Heart left ventricle (tissue), 16 donors: ENCODE measurements around the gene CRYBG1. TPM values are rescaled to one million over a fixed set of nuclear protein-coding genes. Genes with fewer than 3 reads are reported as not detected.

Experiments
- ATAC-seq, 4 donors: fragments of 200-7000 bp; cut with Tn5 transposase; one replicate each; pipeline ENCODE4 v1.9.1; 2020 to 2022; ENCODE audit warnings: moderate library complexity in 4 of 4, mild to moderate bottlenecking in 3 of 4, moderate number of reproducible peaks in 1 of 4
- DNase-seq, 5 donors: peaks; one replicate each; pipeline ENCODE4 v3.0.0-alpha.2; 2020
- H3K27ac ChIP-seq, 12 donors: fragments of 200-600 bp; sonication (generic) in 4 of 12; one replicate each; pipeline versions ENCODE4 v1.5.0 to v1.8.0; 2016 to 2022; ENCODE audit warnings: mild to moderate bottlenecking in 2 of 12
- H3K27me3 ChIP-seq, 9 donors: fragments of 200-600 bp; sonication (generic) in 2 of 9; one replicate each; pipeline versions ENCODE4 v1.5.1 to v1.8.0; 2016 to 2022; ENCODE audit warnings: mild to moderate bottlenecking in 3 of 9
- H3K36me3 ChIP-seq, 9 donors: fragments of 200-600 bp; sonication (generic) in 2 of 9; one replicate each; pipeline versions ENCODE4 v1.5.0 to v1.8.0; 2018 to 2022; ENCODE audit warnings: mild to moderate bottlenecking in 2 of 9
- H3K4me1 ChIP-seq, 12 donors: fragments of 200-600 bp; sonication (generic) in 4 of 12; one replicate each; pipeline versions ENCODE4 v1.5.0 to v1.8.0; 2016 to 2022; ENCODE audit warnings: mild to moderate bottlenecking in 3 of 12
- H3K4me3 ChIP-seq, 12 donors: fragments of 200-600 bp; sonication (generic) in 4 of 12; one replicate each; pipeline versions ENCODE4 v1.5.0 to v1.8.0; 2017 to 2022; ENCODE audit warnings: mild to moderate bottlenecking in 9 of 12, moderate library complexity in 4 of 12
- H3K9me3 ChIP-seq, 12 donors: fragments of 200-600 bp; sonication (generic) in 4 of 12; one replicate each; pipeline versions ENCODE4 v1.5.0 to v1.8.0; 2016 to 2022; ENCODE audit warnings: mild to moderate bottlenecking in 1 of 12
- POLR2A ChIP-seq, 2 donors: fragments of 450-650 bp; IDR thresholded peaks; one replicate each; pipeline ENCODE4 v1.6.1; 2017; ENCODE audit warnings: antibody characterized with exemption in 2 of 2, mild to moderate bottlenecking in 2 of 2, moderate library complexity in 2 of 2
- WGBS, 4 donors: extraction: QIAGEN DNeasy Blood & Tissue Kit in 2 of 4; methylation state at CpG; one replicate each; pipeline versions ENCODE4 v1.1.5 to v1.1.7; 2013 to 2018; 5-methylcytosine and 5-hydroxymethylcytosine counted together
- intact Hi-C, 10 donors: fragments of 100-400 bp; cut with DNase I; formaldehyde crosslinking; loops; one replicate each; pipeline versions ENCODE4 v1.11.1 to v1.14.2; 2022
- polyA plus RNA-seq, 2 donors: library from polyadenylated mRNA; stranded (reverse); fragments of 200-250 nt; gene quantifications; one replicate each; pipeline ENCODE4 v1.2.3, GENCODE V29; 2013
- total RNA-seq, 9 donors: library from RNA; depleted of rRNA in 2 of 9; stranded (reverse); fragments of >200 nt in 2 of 9; fragmentation: NEBNext Ultra II Directional in 3 of 9; extraction: Animal tissue kit (Norgen Biotek cat#: 25700) in 3 of 9; gene quantifications; one replicate each; pipeline versions ENCODE4 v1.1.0 to v1.2.4, GENCODE V29; 2016 to 2023
- TF ChIP-seq, protein P1 (sequence below), 12 donors: fragments of 200-600 bp; sonication (generic) in 4 of 12; IDR thresholded peaks; one replicate each; pipeline versions ENCODE4 v1.5.0 to v1.8.0; 2018 to 2022; ENCODE audit warnings: antibody characterized with exemption in 12 of 12, mild to moderate bottlenecking in 5 of 12
- donor health status: ischemic (EF 13 %, LVEDD 7.1; RV severe dilation, severe dysfunction).
- donor health status: healthy with polysubstance abuse.
- donor health status: DM: no; HTN: yes; CAD: no.
- donor health status: DM: no; HTN: no; CAD: no.
- donor health status: ischemic (EF 25% LVEDD 6.9; RV normal size, moderate dysfunction).
- donor health status: ischemic (EF 25% LVEDD 5.7; RV mildly dilated, moderate dysfunction).
- donor health status: healthy.
- donor health status: DM: yes; HTN: yes; CAD: no.
- donor health status: ischemic (EF 35%, LVEDD 5.7; RV mildly dilated, moderate dysfunction).
- donor health status: nonischemic (EF 11% LVEDD 7.7; RV severe dilation, severe dysfunction).
- donor health status: DM: yes; HTN: yes; CAD: no.
- donor health status: PGD.
- donor health status: ischemic (EF 29% LVEDD 5.4; RV normal size, mild dysfunction).
- donor health status: nonischemic (EF 23%, LVEDD 6.1; RV moderate dilation, normal function).

The CRYBG1 gene
- total and polyA plus RNA-seq, 11 donors: 0.42 to 17.7 (median 1.5) TPM

- 93 to 97% (median 96%) methylated on average over 5 of the region's 5 CpGs for WGBS, 4 donors
- no peak overlapping the region for H3K27ac ChIP-seq
- H3K4me3 ChIP-seq: no peak overlapping the region
- no peak for TF ChIP-seq POLR2A (IDR thresholded peaks at IDR 0.05)
- TF ChIP-seq, protein P1, sequence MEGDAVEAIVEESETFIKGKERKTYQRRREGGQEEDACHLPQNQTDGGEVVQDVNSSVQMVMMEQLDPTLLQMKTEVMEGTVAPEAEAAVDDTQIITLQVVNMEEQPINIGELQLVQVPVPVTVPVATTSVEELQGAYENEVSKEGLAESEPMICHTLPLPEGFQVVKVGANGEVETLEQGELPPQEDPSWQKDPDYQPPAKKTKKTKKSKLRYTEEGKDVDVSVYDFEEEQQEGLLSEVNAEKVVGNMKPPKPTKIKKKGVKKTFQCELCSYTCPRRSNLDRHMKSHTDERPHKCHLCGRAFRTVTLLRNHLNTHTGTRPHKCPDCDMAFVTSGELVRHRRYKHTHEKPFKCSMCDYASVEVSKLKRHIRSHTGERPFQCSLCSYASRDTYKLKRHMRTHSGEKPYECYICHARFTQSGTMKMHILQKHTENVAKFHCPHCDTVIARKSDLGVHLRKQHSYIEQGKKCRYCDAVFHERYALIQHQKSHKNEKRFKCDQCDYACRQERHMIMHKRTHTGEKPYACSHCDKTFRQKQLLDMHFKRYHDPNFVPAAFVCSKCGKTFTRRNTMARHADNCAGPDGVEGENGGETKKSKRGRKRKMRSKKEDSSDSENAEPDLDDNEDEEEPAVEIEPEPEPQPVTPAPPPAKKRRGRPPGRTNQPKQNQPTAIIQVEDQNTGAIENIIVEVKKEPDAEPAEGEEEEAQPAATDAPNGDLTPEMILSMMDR (IDR thresholded peaks at IDR 0.05): no peak
- H3K9me3 ChIP-seq: no peaks in the 10 kb centered on the region
- ATAC-seq (no peak), DNase-seq (no peak)
- H3K4me1 ChIP-seq: peaks cover 0 to 26% (median 0%) of the 10 kb centered on the region in 12 donors
- no peaks in the 10 kb centered on the region for H3K27me3 ChIP-seq
- H3K36me3 ChIP-seq: peaks cover 0 to 39% (median under 1%) of the 10 kb centered on the region in 9 donors
- intact Hi-C loops: no loop called here
Observed at GRCh38 chr6:106553440-106553839, 192.9 kb downstream of the CRYBG1 start.

DNA sequence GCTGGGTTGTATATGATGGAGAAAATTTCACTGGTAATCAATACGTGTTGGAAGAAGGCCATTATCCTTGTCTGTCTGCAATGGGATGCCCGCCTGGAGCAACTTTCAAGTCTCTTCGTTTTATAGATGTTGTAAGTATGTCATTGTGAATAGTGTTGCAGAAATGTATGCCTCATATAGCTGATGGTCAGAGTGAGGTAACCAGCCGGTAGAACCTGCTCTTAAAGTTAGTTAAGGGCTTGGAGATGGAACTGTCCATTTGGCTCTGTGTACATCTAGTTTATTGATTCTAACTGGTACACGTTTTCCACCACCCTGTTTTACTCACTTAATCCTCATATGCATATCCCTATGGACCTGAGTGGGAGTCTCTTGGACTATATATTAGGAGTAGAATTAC lies 195.2 kb downstream of the CRYBG1 start:
- peaks cover 0 to 54% (median 5%) of the 10 kb centered on the region in 9 donors for H3K36me3 ChIP-seq
- no peak for DNase-seq
- intact Hi-C loops: loop anchor here in 1 of 10 donors (5.0 kb wide), 1 partner anchor 43 kb away; no protein-coding TSS in a partner anchor
- H3K27me3 ChIP-seq: no peaks in the 10 kb centered on the region
- no peak for TF ChIP-seq POLR2A (IDR thresholded peaks at IDR 0.05)
- TF ChIP-seq, protein P1 (IDR thresholded peaks at IDR 0.05): no peak
- ATAC-seq: no peak
- no peak overlapping the region for H3K27ac ChIP-seq
- peaks cover 0 to 7% (median 0%) of the 10 kb centered on the region in 12 donors for H3K4me1 ChIP-seq
- 78 to 82% (median 78%) methylated on average over 5 of the region's 5 CpGs for WGBS, 4 donors
- H3K9me3 ChIP-seq: no peaks in the 10 kb centered on the region
- no peak overlapping the region for H3K4me3 ChIP-seq

DNA sequence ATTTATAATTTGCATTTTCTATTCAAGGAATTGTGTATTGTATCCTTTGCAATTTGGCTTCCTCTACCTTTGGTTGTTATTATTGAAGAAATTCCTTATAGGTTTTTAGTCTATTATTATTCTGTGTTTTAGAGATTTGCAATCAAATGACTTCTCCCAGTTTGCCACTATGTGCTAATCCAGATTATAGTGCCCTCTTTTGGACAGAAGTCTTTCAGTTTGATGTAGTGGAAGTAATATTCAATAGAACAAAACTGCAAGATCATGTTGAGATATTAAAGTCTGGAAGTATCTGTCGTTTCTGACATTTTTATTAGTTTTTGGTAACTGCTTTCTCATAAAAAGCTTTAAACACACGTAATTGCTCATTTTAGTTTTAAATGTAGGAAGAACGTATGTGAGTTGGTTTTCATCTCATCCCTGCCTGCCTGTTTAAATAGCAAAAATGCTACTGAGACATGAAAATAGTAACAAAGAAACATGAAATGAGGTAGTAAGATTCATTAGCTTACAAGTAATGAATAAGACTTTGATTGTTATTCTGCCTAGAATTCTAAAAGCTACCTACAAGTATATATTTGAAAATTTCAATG lies 195.9 kb downstream of the CRYBG1 start:
- no peak overlapping the region for H3K4me3 ChIP-seq
- no peak overlapping the region for H3K27ac ChIP-seq
- peaks cover 0 to 61% (median 6%) of the 10 kb centered on the region in 9 donors for H3K36me3 ChIP-seq
- WGBS, 4 donors: 69 to 74% (median 72%) methylated on average over 3 of the region's 3 CpGs
- ATAC-seq (no peak), DNase-seq (no peak)
- TF ChIP-seq, protein P1 (IDR thresholded peaks at IDR 0.05): peak in 10 of 12 donors; percentile 5 to 50 (median 34)
- TF ChIP-seq POLR2A (IDR thresholded peaks at IDR 0.05): no peak
- intact Hi-C loops: loop anchor here in 1 of 10 donors (5.0 kb wide), 1 partner anchor 44 kb away; no protein-coding TSS in a partner anchor
- H3K9me3 ChIP-seq: no peaks in the 10 kb centered on the region
- H3K4me1 ChIP-seq: peaks cover 0 to 10% (median 0%) of the 10 kb centered on the region in 12 donors
- H3K27me3 ChIP-seq: no peaks in the 10 kb centered on the region

GRCh38 chr6:106557837-106558236 lies 197.3 kb downstream of the CRYBG1 start:
- H3K4me3 ChIP-seq: no peak overlapping the region
- intact Hi-C loops: loop anchor here in 1 of 10 donors (5.0 kb wide), 1 partner anchor 46 kb away; no protein-coding TSS in a partner anchor
- peaks cover 0 to 16% (median 0%) of the 10 kb centered on the region in 12 donors for H3K4me1 ChIP-seq
- no peak for DNase-seq
- ATAC-seq: no peak
- no peak overlapping the region for H3K27ac ChIP-seq
- H3K36me3 ChIP-seq: peaks cover 0 to 65% (median 6%) of the 10 kb centered on the region in 9 donors
- H3K27me3 ChIP-seq: no peaks in the 10 kb centered on the region
- no peak for TF ChIP-seq POLR2A (IDR thresholded peaks at IDR 0.05)
- TF ChIP-seq, protein P1 (IDR thresholded peaks at IDR 0.05): no peak
- H3K9me3 ChIP-seq: no peaks in the 10 kb centered on the region
- 44 to 73% (median 71%) methylated on average over 2 of the region's 2 CpGs for WGBS, 4 donors
